ENCODE results near the gene IL1R2. TPM values are rescaled to one million over a fixed set of nuclear protein-coding genes. Genes with fewer than 3 reads are reported as not detected.

Gene IL1R2
- total and polyA plus RNA-seq, 2 of the 13 experiments (the other 11 are each of a cell fraction or from before 2014, with no cell fraction given): 3.6 to 7.3 TPM

DNA sequence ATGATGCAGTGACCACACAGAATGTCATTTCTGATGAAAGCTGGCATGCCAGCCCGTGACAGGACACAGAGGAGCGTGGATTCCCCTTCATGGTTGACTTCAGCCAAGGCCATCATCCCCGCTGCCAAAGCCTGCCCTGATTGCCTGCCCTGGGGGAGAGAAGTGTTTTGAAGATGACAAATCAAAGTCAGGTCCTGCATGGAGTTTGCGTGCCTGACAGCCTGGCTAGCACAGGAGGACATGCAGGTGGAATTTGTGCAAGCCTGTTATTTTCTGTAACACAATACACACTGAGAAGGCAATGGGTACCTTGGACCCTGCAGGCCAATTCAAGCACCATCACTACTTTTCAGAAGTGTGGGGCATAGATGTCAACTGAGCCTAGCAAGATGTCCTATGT lies 5.4 kb upstream of the IL1R2 start (continued):
- TF ChIP-seq CEBPB (IDR thresholded peaks at IDR 0.05; ENCODE audit: borderline replicate concordance, low read depth, low read length): 0 out of 2 replicates have a peak, but pooled peaks have one; percentile 31
- TF ChIP-seq TSC22D2 (CRISPR knock-in tag; IDR thresholded peaks at IDR 0.05; ENCODE audit: borderline replicate concordance): no peak
- peak; percentile 51 for TF ChIP-seq HDAC1 (CRISPR knock-in tag; IDR thresholded peaks at IDR 0.05)
- no peak for TF ChIP-seq POLR2AphosphoS5 (IDR thresholded peaks at IDR 0.05; ENCODE audit: low read depth, low read length)
- TF ChIP-seq KDM2A (CRISPR knock-in tag; IDR thresholded peaks at IDR 0.05; ENCODE audit: borderline replicate concordance, low read depth): no peak
- no peak for TF ChIP-seq GTF3A (CRISPR knock-in tag; conservative IDR thresholded peaks at IDR 0.05)
- peak; percentile 49 for TF ChIP-seq XRCC5 (optimal IDR thresholded peaks at IDR 0.05; ENCODE audit: low read length)
- TF ChIP-seq CERS6 (CRISPR knock-in tag; IDR thresholded peaks at IDR 0.05): no peak
- peak; percentile 34; the same call in 1 of the 2 replicates for TF ChIP-seq EHMT2 (IDR thresholded peaks at IDR 0.05; ENCODE audit: borderline replicate concordance, low read depth, low read length)
- TF ChIP-seq BCL6 (CRISPR knock-in tag; IDR thresholded peaks at IDR 0.05): 0 out of 2 replicates have a peak, but pooled peaks have one; percentile 16
- TF ChIP-seq MAFK (conservative IDR thresholded peaks at IDR 0.05 in 1 of 2, IDR thresholded peaks at IDR 0.05 in 1 of 2; ENCODE audit: low read length in 2 of 2): peak in 1 of 2 experiments; percentile 1; a peak in 1 of 4 replicates
- TF ChIP-seq, protein P1, sequence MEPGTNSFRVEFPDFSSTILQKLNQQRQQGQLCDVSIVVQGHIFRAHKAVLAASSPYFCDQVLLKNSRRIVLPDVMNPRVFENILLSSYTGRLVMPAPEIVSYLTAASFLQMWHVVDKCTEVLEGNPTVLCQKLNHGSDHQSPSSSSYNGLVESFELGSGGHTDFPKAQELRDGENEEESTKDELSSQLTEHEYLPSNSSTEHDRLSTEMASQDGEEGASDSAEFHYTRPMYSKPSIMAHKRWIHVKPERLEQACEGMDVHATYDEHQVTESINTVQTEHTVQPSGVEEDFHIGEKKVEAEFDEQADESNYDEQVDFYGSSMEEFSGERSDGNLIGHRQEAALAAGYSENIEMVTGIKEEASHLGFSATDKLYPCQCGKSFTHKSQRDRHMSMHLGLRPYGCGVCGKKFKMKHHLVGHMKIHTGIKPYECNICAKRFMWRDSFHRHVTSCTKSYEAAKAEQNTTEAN (CRISPR knock-in tag; conservative IDR thresholded peaks at IDR 0.05): 0 out of 2 replicates have a peak, but pooled peaks have one; percentile 18
- peak; percentile 61; the same call in 1 of the 2 replicates for TF ChIP-seq ZNF644 (CRISPR knock-in tag; IDR thresholded peaks at IDR 0.05; ENCODE audit: low read depth)
- peak; percentile 61; the same call in 1 of the 2 replicates for TF ChIP-seq SIX1 (CRISPR knock-in tag; IDR thresholded peaks at IDR 0.05; ENCODE audit: borderline replicate concordance)
- no peak for TF ChIP-seq WIZ (CRISPR knock-in tag; IDR thresholded peaks at IDR 0.05)
- no peak for TF ChIP-seq ZNF329 (CRISPR knock-in tag; IDR thresholded peaks at IDR 0.05; ENCODE audit: low read depth)
- 0 out of 2 replicates have a peak, but pooled peaks have one; percentile 20 for TF ChIP-seq ESRRA (CRISPR knock-in tag; IDR thresholded peaks at IDR 0.05; ENCODE audit: low read depth)
- no peak for TF ChIP-seq ZBTB38 (CRISPR knock-in tag; IDR thresholded peaks at IDR 0.05)
- peak; percentile 42; the same call in 1 of the 2 replicates for TF ChIP-seq SOX5 (CRISPR knock-in tag; IDR thresholded peaks at IDR 0.05; ENCODE audit: borderline replicate concordance)
- TF ChIP-seq ZNF605 (CRISPR knock-in tag; IDR thresholded peaks at IDR 0.05): 0 out of 2 replicates have a peak, but pooled peaks have one; percentile 37
- 0 out of 2 replicates have a peak, but pooled peaks have one; percentile 2 for TF ChIP-seq RXRB (CRISPR knock-in tag; IDR thresholded peaks at IDR 0.05; ENCODE audit: borderline replicate concordance)
- TF ChIP-seq PHF21A (CRISPR knock-in tag; IDR thresholded peaks at IDR 0.05): peak; percentile 25; the same call in 1 of the 2 replicates
- no peak for TF ChIP-seq FOXK2 (IDR thresholded peaks at IDR 0.05)
- TF ChIP-seq SOX6 (IDR thresholded peaks at IDR 0.05): no peak
- 0 out of 2 replicates have a peak, but pooled peaks have one; percentile 30 for TF ChIP-seq SOX6 (CRISPR knock-in tag; IDR thresholded peaks at IDR 0.05)
- TF ChIP-seq FOSL2 (CRISPR knock-in tag; IDR thresholded peaks at IDR 0.05): 0 out of 2 replicates have a peak, but pooled peaks have one; percentile 15
- TF ChIP-seq, protein P2, sequence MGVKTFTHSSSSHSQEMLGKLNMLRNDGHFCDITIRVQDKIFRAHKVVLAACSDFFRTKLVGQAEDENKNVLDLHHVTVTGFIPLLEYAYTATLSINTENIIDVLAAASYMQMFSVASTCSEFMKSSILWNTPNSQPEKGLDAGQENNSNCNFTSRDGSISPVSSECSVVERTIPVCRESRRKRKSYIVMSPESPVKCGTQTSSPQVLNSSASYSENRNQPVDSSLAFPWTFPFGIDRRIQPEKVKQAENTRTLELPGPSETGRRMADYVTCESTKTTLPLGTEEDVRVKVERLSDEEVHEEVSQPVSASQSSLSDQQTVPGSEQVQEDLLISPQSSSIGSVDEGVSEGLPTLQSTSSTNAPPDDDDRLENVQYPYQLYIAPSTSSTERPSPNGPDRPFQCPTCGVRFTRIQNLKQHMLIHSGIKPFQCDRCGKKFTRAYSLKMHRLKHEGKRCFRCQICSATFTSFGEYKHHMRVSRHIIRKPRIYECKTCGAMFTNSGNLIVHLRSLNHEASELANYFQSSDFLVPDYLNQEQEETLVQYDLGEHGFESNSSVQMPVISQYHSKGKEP (CRISPR knock-in tag; IDR thresholded peaks at IDR 0.05): no peak
- TF ChIP-seq TAF15 (IDR thresholded peaks at IDR 0.05; ENCODE audit: low read depth, low read length, poor library complexity, severe bottlenecking): no peak
- TF ChIP-seq NR2C2 (CRISPR knock-in tag; IDR thresholded peaks at IDR 0.05; ENCODE audit: borderline replicate concordance): 0 out of 2 replicates have a peak, but pooled peaks have one; percentile 5
- no peak for TF ChIP-seq CCAR2 (optimal IDR thresholded peaks at IDR 0.05; ENCODE audit: low read depth, low read length)
